Frontal cortex (tissue), 4 donors: ENCODE results near the gene IFT52. TPM values are rescaled to one million over a fixed set of nuclear protein-coding genes. Genes with fewer than 3 reads are reported as not detected.

Experiments
- DNase-seq, 2 donors: peaks; one replicate each; pipeline ENCODE4 v3.0.0; 2012; ENCODE audit warnings: low spot score in 2 of 2
- FAIRE-seq: peaks from 2 replicates; lab custom pipeline; 2012; peaks lifted over from hg19 to GRCh38; lab: Jason Lieb, UNC
- total RNA-seq: library from RNA; depleted of rRNA; stranded (reverse); fragments of >200 nt; gene quantifications from one replicate; pipeline ENCODE4 v1.2.3, GENCODE V29; 2014
- donor health status: control.
- donor health status: control.
- donor health status: control.

Gene IFT52
- total RNA-seq, 1 donor from 2014 or later: 86.0 TPM

DNA sequence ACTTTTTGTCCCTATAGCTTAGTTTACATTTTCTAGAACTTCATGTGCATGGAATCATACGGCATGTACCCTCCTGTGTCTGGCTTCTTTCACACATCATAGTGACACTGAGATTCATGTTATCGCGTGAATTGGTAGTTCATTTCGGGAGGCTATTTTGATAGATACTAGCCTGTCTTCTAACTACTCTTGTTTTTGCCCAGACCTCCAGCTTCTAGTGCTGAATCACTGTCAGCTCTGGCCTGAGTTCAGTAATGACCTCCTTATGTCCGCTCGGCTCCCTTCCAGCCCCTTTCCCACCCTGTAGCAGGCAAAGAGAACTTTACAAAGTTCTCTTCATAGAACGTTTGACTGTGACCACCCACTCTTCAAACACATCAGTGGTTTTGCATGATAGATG is 90.2 kb downstream of the IFT52 start:
- FAIRE-seq (no peak), DNase-seq (no peak)

DNA sequence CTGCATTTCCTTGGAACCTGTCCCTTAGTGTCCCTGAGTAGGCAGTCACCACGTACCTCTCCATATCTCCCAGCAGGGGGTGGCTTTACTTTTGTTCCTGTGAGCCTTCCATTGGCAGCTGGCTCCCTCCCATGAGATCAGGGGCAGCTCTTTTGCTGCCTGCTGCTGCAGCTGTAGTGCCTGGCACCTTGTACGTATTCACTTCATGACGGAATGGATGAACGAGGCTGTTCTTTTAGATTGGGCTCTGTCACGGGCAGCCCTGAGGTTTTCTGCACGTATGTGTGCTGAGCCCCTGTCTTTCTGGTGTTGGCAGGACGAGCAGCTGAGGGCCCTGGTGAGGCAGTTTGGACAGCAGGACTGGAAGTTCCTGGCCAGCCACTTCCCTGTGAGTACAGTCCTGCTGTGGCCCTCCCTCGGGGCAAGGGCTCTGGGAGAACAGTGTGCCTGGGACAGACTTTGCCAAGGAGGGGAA is 90.8 kb downstream of the IFT52 start:
- DNase-seq (no peak), FAIRE-seq (no peak)

DNA sequence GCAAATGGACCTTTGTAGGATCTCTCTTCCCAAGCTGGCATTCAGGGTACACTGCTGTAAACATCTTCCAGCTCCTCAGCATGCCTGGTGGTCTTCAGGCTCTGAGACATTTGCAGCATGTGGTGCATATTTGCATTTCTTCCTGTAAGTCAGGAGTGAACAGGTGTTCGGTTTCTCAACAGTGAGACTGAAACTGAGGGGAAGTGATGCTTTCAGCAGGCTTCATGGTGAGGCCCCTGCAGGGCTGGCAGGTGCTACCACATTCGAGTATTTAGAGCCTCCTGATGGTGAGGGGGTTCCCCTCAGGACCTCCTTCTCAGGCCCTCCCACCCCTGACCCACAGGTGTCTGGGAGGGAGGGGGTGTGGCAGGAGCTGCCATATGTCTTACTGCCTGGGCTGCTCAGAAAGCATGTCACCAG is 91.3 kb downstream of the IFT52 start:
- DNase-seq (no peak), FAIRE-seq (no peak)

DNA sequence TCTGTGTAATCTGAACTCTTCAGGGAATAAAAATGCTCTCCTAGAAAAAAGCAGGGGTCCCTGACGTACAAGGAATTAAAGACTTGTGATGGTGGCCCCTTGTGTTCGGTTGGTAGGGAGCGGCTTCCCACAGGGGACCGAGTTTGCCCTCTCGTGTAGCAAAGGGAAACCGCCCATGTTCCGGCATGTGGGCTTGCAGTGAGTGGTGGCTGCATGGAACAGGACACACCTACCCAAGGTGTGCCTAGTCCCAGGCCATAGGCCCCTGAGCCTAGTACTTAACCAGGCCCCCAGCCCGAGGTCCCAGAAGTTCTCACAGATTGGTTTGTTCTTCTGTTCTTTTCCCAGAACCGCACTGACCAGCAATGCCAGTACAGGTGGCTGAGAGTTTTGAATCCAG is 91.7 kb downstream of the IFT52 start:
- no peak for FAIRE-seq
- no peak for DNase-seq

DNA sequence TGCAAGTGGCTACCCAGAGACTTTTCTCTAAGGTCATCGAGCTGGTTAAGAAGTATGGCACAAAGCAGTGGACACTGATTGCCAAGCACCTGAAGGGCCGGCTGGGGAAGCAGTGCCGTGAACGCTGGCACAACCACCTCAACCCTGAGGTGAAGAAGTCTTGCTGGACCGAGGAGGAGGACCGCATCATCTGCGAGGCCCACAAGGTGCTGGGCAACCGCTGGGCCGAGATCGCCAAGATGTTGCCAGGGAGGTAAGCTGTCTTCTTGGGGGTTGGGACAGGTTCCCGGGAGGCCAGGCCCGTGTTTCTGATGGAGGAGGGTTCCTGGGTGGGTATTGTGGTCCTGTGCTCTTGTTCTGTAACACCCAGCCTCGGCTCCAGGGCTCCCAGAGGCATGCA is 96.1 kb downstream of the IFT52 start:
- no peak for FAIRE-seq
- no peak for DNase-seq

DNA sequence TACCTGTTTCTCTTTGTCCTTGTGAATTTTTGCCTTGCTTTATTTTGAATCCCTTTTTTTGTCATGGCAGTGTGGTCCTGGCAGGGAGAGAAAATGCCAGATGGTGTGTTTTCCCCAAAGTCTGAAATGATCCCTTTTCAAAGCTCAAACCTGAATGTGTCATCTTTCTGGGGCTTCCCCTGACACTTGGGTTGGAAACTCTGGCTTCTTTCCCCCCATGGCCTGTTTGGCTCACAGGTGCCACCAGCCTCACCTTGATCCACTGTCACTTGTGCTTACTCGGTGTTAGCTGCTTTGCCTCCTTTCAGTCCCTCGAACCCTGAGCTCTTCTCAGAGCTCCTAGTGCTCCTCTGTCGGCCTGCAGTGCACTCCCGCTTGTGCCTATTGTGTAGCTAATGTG is 98.4 kb downstream of the IFT52 start:
- DNase-seq: no peak
- no peak for FAIRE-seq

DNA sequence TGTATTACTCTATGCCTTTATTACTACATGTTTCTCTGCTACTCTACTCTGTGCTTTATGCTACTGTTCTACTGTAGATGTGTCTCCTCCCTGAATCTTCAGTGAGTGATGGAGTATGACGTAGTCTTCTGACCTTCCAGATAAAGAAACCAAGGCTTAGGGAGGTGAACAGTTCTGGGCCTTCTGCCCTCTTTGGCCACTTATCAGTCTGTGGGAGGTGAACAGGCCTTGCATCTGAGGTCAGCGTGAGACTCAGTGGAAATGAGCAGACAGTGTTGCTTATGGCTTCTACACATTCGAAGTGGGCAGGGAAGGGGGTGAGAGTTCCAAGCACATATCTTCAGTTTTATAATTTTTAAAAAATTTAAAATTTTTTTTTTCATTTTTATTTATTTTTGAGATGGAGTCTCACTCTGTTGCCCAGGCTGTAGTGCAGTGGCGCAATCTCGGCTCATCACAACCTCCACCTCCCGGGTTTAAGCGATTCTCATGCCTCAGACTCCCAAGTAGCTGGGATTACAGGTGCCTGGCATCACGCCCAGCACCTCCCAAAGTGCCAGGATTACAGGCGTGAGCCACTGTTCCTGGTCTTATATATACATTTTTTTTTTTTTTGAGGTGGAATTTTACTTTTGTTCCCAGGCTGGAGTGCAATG is 100.3 kb downstream of the IFT52 start:
- DNase-seq (no peak), FAIRE-seq (no peak)

DNA sequence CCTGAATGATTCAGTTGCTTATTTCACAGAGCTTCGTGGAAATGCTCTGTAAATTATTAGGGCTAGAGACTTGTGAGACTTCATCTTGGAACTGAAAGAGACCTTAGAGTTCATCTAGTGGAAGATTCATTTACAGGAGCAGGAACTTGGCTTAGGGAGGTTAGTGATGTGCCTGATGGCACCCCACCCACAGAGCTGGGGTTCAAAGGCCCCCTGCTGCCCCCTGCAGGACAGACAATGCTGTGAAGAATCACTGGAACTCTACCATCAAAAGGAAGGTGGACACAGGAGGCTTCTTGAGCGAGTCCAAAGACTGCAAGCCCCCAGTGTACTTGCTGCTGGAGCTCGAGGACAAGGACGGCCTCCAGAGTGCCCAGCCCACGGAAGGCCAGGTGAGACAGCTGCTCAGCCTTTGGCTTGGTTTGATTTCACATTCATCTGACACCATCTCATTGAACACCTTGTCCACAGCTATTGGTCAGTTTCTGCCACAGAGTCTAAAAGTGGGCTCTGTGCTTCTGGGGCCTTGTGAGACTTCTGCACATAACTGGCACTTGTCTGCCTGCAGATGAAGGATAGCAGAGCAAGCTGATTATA is 101.3 kb downstream of the IFT52 start:
- DNase-seq (no peak), FAIRE-seq (no peak)

DNA sequence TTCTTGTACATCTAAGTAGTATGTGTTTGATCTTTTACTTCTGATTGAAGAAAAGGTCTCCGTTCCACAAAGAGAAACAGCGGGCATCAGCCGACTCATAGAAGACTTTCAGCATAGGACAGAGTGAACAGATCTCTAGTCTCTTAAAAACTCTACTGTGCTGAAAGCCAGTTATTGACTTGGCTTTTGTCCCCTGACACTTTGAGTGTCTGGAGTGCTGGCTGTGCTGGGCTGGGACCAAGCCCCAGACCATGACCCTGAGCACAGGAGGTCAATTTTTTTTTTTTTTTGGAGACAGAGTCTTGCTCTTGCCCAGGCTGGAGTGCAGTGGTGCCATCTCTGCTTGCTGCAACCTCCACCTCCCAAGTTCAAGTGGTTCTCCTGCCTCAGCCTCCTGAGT is 104.0 kb downstream of the IFT52 start:
- no peak for FAIRE-seq
- DNase-seq: no peak

DNA sequence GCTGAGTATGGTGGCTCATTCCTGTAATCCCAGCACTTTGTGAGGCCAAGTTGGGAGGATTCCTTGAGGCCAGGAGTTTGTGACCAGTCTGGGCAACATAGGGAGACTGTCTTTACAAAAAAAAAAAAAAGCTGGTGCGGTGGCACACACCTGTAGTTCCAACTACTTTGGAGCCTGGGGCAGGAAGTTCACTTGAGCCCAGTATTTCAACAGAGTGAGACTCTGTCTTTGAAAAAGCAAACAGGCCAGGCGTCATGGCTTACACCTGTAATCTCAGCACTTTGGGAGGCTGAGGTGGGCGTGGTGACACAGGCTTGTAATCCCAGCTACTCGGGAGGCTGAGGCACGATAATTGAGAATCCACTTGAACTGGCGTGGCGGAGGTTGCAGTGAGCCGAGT is 104.8 kb downstream of the IFT52 start:
- DNase-seq (no peak), FAIRE-seq (no peak)

Other genes starting within 250 kb of the IFT52 start
- gene SRSF6, start 133.0 kb upstream of the IFT52 start, total RNA-seq: 44.0 TPM
- 16.3 TPM for gene L3MBTL1, start 83.2 kb upstream of the IFT52 start, total RNA-seq
- 0.41 TPM for gene SGK2, start 31.9 kb upstream of the IFT52 start, total RNA-seq
- 0.41 TPM for gene MYBL2, start 76.2 kb downstream of the IFT52 start, total RNA-seq
- gene GTSF1L, start 136.1 kb downstream of the IFT52 start, total RNA-seq: not detected